Activated CD4-positive, alpha-beta T cell treated with anti-CD3 and anti-CD28 coated beads, Interleukin-2, amount 50 U/mL, for 1 hour (primary cell): ENCODE data around the gene TNIK.
"Not testable (repeated sequence)": the region's sequence is repeated elsewhere in the genome, so short reads cannot be mapped to it uniquely, and the experiment has no call there.

Source experiments
- DNase-seq: peaks from one replicate; pipeline ENCODE4 v3.0.0-alpha.2; 2020

Gene TNIK

GRCh38 chr3:171155122-171155700 is 305.0 kb downstream of the TNIK start:
- no peak for DNase-seq

- DNase-seq = no peak
These were observed 309.3 kb downstream of the TNIK start for GRCh38 chr3:171150945-171151344.

GRCh38 chr3:171149526-171150116 is 310.6 kb downstream of the TNIK start:
- no peak for DNase-seq

- no peak for DNase-seq
These were observed 314.4 kb downstream of the TNIK start for GRCh38 chr3:171145798-171146197.

- DNase-seq = no peak
These were observed 317.2 kb downstream of the TNIK start for GRCh38 chr3:171142985-171143384.

GRCh38 chr3:171140246-171140645 is 320.0 kb downstream of the TNIK start:
- no peak for DNase-seq

- DNase-seq = no peak
These were observed 322.2 kb downstream of the TNIK start for GRCh38 chr3:171138027-171138426.

GRCh38 chr3:171135549-171135948 is 324.7 kb downstream of the TNIK start:
- no peak for DNase-seq

GRCh38 chr3:171133796-171134569 is 326.2 kb downstream of the TNIK start:
- DNase-seq = no peak

GRCh38 chr3:171133337-171133736 is 326.9 kb downstream of the TNIK start:
- DNase-seq = no peak

- no peak for DNase-seq
These were observed 327.3 kb downstream of the TNIK start for GRCh38 chr3:171132873-171133272.

- no peak for DNase-seq
These were observed 330.4 kb downstream of the TNIK start for GRCh38 chr3:171129827-171130226.

GRCh38 chr3:171127611-171128010 is 332.6 kb downstream of the TNIK start:
- DNase-seq = no peak

GRCh38 chr3:171126478-171127209 is 333.6 kb downstream of the TNIK start:
- no peak for DNase-seq

GRCh38 chr3:171125010-171125409 is 335.2 kb downstream of the TNIK start:
- no peak for DNase-seq

- no peak for DNase-seq
These were observed 336.3 kb downstream of the TNIK start for GRCh38 chr3:171123915-171124314.

GRCh38 chr3:171122861-171123260 is 337.3 kb downstream of the TNIK start:
- DNase-seq = no peak

GRCh38 chr3:171122240-171122639 is 338.0 kb downstream of the TNIK start:
- no peak for DNase-seq

GRCh38 chr3:171121801-171122200 is 338.4 kb downstream of the TNIK start:
- DNase-seq = no peak

- DNase-seq = not testable (repeated sequence)
These were observed 340.8 kb downstream of the TNIK start for GRCh38 chr3:171119402-171119801.

- DNase-seq = not testable (repeated sequence)
These were observed 341.2 kb downstream of the TNIK start for GRCh38 chr3:171118993-171119392.

- DNase-seq = no peak
These were observed 343.3 kb downstream of the TNIK start for GRCh38 chr3:171116824-171117395.

GRCh38 chr3:171116365-171116764 is 343.8 kb downstream of the TNIK start:
- DNase-seq = no peak
